ENCODE results near the gene MACF1.
A peak's percentile ranks its signal among the peaks of the same experiment; 100 is the strongest.

The MACF1 gene

GRCh38 chr1:39397487-39397886 is 193.0 kb downstream of the MACF1 start:
- DNase-seq = no peak

DNA sequence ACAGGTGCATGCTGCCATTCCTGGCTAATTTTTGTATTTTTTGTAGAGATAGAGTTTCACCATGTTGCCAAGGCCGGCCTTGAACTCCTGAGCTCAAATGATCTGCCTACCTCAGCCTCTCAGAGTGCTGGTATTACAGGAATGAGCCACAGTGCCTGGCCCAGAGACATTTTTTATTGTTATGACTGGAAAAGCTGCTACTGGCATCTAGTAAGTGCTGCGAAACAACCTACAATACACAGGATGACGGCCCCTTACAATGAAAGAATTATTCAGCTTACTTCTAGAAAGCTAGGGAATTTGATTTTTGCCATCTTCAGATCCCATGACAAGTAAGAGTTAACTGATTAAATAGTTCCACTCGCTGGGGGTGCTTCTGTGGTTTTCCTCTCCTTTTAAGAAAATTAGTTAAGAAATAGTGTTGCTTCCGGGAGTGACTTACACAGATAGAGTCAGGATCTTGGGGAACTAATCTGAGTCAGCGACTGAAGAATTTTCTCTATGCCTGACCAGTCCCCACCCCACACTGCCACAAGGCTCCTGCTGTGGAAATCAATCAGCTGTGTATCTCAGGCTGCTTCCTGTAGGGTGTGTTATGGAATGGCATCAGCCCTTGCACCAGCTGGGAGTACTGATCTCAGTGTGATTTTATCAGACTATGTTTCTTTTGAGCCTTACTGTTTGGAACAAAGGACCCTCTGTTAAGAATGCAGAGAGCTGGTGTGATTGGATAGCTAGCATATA is 194.0 kb downstream of the MACF1 start:
- no peak for DNase-seq

DNA sequence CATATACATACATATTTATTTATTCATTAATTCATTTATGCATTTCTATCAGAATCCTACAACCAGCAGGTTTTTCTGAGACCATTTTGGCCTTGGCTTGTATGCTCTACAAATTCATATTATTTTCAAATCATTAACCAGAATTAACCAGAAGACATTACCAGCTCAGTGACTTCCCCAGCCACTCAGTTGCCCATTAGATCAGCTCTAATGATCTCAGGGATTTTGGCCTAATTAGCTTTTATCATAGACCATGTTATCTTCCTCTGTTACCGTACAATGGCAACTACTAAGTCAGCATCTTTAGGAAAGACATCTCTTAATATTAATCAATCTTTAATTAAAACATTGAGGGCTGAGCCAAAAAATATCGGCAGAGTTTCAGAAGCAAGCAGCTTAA is 196.6 kb downstream of the MACF1 start:
- DNase-seq = no peak

DNA sequence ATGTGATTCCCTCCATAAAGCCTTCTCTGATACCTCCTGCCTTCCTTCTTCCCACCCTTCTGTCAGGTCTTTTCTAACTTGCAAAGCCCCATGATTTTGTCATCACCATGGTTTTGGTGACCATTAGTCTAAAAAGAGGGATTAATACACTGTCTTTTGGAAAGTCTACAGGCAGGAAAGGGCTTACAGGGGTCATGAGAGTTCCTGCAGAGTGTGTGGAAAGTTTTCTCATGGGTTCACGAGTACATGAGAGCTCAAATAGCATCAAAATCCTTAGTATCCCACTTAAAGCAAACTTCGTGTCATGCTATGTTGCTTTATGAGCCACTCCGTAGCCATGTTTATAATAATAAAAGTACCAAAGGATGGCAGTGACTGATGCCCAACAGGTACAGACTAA is 200.4 kb downstream of the MACF1 start:
- DNase-seq = no peak

GRCh38 chr1:39405358-39405757 is 200.9 kb downstream of the MACF1 start:
- DNase-seq = no peak

- DNase-seq = no peak
Observed at GRCh38 chr1:39406533-39407450, 202.3 kb downstream of the MACF1 start.

DNA sequence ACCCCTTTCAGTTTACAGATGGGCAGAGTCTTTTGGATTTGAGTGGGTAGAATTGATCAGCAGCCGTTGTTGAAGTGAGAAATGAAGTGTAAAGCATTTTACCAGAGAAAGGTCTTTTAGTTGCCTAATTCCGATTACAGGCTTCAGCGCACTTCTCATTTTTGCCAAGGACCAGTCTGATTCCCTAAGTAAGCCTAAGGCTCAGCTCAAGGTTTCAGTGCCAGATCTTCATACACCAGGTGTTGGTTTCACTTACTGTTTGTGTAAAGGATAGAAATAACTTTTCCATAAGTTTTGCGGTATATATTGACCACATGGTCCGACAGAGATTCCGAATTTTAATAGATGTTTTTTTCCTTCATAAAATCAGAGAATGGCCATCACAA is 203.0 kb downstream of the MACF1 start:
- no peak for DNase-seq

- no peak for DNase-seq
Observed at GRCh38 chr1:39407896-39408640, 203.6 kb downstream of the MACF1 start.

DNA sequence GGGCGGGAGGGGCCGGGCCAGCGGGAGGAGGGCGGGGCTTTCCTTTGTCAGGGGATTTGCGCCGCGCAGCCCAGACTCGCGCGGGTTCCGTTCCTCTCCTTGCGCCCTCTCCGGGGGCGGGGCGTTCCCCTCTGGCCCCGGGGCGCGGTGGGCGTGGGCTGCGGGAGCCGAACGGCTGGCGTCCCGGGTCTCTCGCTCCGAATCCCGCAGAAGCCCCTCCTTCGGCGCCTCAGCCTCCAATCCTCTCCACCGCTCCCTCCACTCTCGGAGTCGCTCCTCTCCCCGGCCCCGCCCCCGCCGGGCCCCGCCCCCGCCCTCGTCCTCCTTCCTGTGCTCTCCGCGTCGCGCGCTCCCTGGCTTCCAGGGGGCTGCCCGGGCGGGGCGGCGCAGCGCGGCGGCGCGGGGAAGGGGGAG is 204.2 kb downstream of the MACF1 start:
- DNase-seq = peak; percentile 85

DNA sequence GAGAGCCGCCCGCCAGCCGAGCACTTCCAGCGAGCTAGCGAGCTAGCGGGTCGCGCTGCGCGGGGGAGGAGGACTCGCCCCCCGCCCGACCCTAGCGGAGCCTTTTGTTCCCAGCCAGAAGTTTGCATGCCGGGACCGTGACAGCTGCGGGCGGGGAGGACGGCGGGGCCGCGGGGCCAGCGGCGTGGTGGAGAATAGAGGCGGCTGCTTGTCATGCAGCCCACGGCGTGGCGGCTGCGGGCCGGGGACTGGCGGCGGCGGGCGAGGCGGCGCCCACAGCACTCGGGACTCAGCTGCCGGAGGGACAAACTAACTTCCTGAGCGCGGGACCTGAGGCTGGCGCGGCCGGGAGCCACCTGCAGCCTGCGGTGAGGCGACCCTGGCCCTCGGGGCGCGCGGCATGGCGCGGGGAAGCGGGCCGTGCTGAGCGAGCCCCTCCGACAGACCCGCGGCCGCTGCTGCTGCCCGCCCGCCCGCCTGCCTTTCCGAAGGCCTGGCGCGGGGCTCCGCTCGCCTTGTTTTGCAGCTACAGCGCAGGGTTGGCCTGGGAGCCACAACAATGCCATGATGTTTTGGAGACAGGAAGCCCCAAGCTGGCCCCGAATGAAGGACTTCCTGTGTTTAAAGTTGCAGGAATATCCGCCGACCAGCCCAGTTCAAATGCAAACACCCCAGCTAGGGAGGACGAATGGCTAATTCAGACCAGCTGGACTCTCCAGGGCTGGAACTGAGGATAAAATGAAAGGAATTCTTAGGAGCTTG is 204.7 kb downstream of the MACF1 start:
- DNase-seq = no peak

DNA sequence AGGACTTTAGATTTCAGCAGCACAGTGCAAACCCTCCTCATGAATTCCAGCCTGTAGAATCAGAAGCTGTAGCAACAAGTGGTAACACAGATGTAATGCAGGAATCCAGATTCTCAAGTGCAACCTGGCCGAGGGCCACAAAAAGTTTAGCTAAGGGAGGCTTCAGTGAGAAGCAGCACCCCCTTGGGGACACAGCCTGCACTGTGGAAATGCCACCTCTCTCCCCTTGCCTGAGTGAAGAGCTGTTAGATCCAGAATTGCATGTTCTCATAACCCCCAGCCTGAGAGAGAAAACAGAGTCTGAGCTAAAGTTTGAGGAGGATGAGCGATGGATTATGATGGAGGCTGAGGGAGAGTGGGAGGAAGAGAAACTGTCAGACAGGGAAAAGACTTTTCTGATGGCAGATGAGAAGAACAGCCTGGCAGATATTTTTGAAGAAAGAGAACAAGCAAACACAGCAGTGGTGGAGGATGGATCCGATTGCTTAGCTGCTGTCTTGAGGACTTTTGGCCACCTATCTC is 206.5 kb downstream of the MACF1 start:
- DNase-seq = no peak

DNA sequence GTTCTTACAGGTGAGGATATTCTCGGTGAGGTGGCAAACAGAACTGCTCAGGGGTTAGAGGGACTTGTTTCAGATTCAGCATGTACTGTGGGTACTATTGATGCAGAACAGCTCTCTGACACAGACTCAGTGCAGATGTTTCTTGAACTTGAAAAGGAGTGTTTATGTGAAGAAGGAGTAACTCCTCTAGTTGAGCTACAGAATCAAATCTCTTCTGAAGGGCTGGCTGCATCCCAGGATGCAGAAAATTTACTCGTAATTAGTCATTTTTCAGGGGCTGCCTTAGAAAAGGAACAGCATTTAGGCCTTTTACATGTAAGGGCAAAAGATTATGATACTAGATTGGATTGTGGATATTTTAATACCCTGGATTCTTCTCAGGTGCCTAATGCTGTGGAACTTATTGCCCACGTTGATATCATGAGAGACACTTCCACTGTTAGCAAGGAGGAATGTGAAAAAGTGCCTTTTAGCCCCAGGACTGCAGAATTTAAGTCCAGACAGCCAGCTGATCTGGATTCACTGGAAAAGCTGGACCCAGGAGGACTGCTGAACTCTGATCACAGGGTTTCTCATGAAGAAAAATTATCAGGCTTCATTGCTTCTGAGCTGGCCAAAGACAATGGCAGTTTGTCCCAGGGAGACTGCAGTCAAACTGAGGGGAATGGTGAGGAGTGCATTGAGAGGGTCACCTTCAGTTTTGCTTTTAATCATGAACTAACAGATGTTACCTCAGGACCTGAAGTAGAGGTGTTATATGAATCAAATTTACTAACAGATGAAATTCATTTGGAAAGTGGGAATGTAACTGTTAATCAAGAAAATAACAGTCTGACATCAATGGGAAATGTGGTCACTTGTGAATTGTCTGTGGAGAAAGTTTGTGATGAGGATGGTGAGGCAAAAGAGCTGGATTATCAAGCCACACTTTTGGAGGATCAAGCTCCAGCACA is 207.3 kb downstream of the MACF1 start:
- no peak for DNase-seq

DNA sequence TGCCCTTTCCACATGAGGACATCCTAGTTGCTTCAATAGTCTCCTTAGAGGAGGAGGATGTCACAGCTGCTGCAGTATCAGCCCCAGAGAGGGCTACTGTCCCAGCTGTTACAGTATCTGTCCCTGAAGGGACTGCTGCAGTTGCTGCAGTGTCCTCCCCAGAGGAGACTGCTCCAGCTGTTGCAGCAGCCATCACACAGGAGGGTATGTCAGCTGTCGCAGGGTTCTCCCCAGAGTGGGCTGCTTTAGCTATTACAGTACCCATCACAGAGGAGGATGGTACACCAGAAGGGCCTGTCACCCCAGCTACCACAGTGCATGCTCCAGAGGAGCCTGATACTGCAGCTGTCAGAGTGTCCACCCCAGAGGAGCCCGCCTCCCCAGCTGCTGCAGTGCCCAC is 208.4 kb downstream of the MACF1 start:
- DNase-seq = no peak

GRCh38 chr1:39413902-39414528 is 209.5 kb downstream of the MACF1 start:
- DNase-seq = no peak

DNA sequence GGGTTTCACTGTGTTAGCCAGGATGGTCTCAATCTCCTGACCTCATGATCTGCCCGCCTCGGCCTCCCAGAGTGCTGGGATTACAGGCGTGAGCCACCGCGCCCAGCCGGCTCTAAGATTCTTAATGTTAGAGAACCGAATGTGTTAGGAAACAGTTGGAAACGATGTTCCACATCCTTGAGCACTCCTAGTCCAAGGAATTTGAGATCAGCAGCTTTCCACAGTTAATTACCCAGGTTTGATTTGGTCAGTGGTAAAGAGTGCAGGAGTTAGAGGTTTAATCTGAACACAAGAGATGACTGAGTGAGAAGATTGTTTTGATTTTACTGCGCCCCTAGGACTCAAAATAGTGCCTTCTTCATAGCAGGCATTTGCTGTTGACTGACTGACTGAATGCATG is 211.1 kb downstream of the MACF1 start:
- DNase-seq = no peak

DNA sequence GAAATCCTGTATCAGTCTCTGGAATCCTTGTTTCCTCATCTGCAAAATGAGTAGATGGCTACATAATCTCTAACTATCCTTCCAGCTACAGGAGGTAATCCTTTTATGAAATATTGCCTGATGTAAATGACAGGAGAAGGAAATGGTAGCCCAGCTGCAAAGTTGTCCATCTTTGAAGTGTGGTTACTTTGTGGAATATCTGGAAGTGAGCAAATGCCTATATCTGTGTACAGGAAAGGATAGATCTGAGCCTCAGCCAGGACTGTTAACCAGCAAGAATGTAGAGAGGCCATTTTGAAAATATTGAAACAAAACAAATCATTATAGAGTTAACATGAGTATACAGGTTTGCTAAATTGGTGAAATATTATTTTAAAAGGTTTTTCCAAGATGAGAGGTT is 212.1 kb downstream of the MACF1 start:
- DNase-seq = no peak

DNA sequence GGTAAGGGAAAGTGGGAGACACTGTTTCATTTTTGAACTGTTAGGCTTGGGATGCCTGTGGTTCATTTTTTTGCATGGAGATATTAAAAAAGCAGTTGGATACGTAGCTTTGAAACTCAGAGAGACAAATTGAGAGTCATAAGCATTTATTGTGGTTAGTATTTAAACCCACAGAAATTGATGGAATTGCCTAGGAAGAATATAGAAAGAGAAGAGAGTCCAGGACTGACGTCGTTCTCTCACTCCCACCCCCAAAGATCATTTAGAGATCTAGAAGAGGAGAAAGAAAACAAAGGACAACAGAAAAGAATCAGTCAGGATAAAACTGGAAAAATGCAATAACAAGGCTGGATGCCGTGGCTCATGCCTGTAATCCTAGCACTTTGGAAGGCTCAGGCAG is 213.7 kb downstream of the MACF1 start:
- DNase-seq = no peak

DNA sequence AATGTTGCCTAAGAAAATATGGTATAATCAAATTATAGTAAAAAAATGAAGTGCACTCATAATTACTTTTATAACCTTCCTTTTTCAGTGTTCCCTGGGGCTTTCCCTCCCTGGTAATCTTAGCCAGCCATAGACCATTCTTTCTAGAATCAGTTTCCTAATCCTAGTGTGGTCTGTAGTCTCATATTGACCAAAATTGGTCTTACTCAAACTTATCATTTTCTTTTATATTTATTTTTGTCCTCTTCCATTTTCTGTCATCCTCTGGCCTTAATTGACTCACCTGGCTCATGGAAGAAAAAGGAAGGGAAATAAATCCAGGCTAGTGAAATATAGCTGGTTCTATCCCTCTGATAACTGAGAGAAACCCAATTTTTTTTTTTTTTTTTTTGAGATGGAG is 216.0 kb downstream of the MACF1 start:
- no peak for DNase-seq

GRCh38 chr1:39422614-39423013 is 218.1 kb downstream of the MACF1 start:
- no peak for DNase-seq

- DNase-seq = no peak
Observed at GRCh38 chr1:39425151-39425550, 220.7 kb downstream of the MACF1 start.

GRCh38 chr1:39425634-39426033 is 221.1 kb downstream of the MACF1 start:
- DNase-seq = no peak

Measured in cortex of kidney (tissue), 1 donor.